HG02678 (cell line): Measurements from ENCODE around the gene ACTN4.
"Not testable (repeated sequence)": the region's sequence is repeated elsewhere in the genome, so short reads cannot be mapped to it uniquely, and the experiment has no call there.

ENCODE experiments used
- ATAC-seq: cut with Tn5 transposase; IDR thresholded peaks from one replicate; pipeline ENCODE4 v1.9.1; 2021; ENCODE audit warnings: mild to moderate bottlenecking, moderate library complexity; ENCODE audit not compliant: unreplicated experiment

ACTN4 gene

GRCh38 chr19:38735257-38735686 lies 87.8 kb downstream of the ACTN4 start:
- no peak for ATAC-seq

DNA sequence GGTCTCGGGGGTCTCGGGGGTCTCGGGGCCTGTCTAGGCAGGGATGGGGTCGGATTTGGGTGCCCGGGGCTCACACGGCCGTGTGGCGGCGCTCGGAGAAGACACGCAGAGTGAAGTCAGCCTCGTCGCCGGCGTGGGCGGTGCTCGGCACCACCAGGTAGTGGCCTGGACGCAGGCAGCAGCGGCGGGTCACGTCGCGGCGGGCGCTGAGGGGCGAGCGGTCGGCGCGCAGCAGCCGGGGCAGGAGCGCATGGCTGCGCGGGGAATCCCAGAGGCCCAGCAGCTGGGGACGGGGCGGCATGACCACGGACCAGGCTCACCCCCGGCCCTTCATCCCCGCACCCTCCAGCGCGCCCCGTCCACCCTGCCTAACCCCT lies 88.6 kb downstream of the ACTN4 start:
- ATAC-seq = no peak

DNA sequence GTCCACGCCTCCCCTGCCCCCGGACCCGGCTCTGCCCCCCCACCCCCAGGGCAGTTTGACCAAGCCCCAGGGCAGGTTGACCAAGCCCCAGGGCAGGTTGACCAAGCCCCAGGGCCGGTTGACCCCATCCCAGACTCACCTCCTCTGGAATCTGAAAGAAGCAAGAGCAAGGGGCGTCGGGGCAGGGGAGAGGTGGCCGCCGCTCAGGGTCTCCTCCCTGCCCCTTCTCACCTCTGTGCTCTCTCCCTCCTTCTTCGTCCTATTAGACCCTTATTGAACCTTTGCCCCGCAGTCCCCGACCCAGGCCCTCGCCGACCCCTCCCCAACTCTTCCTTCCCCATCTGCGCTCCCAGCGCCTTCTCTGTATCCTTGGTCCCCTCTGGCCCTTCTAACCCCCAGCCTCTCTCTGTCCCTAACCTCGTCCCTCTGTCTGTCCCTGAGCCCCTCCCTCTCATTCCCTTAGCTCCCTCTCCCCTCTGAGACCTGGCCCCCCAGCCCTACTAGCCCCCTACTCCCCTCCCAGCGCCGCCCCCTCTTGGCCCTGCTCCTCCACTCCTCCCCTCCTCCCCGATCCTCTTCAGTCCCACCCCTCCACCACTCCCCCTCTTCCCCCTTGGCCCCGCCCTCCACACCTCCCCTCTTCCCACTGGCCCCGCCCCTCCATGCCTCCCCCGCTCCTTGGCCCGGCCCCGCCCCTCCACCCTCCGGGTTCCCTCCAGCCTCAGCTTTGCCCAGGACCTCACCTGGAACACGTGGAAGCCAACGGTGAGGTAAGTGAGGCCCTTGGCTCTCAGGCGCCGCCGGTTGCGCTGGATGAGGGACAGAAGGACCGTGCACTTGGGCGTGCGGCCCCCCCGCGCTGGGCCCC lies 89.2 kb downstream of the ACTN4 start:
- no peak for ATAC-seq

DNA sequence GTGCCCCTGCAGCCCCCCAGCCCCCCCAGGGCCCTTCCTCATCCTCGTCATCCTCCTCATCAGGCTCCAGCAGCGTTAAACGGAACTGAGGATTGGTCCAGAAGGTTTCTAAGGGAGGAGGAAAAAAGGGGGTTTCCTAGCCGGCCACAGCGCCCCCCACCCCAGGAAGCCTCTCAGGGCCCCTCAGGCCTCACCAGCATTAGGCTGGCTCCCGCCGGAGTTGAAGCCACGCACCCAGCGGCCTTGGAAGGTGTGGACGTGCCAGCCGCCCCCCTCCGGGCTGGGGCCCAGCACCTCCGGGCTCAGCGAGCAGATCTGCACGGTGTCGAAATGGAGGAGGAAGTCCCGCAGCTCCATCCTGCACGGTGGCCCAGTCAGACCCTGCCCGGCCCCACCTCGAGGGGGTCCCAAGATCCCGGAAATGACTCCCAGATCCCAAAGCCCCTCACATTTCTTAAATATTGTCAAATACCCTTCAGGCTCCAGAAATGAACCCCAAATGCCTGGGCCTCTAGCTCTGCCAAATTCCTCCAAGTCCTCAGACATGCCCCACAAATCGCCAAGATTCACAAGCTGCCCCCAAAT lies 89.9 kb downstream of the ACTN4 start:
- ATAC-seq = no peak

DNA sequence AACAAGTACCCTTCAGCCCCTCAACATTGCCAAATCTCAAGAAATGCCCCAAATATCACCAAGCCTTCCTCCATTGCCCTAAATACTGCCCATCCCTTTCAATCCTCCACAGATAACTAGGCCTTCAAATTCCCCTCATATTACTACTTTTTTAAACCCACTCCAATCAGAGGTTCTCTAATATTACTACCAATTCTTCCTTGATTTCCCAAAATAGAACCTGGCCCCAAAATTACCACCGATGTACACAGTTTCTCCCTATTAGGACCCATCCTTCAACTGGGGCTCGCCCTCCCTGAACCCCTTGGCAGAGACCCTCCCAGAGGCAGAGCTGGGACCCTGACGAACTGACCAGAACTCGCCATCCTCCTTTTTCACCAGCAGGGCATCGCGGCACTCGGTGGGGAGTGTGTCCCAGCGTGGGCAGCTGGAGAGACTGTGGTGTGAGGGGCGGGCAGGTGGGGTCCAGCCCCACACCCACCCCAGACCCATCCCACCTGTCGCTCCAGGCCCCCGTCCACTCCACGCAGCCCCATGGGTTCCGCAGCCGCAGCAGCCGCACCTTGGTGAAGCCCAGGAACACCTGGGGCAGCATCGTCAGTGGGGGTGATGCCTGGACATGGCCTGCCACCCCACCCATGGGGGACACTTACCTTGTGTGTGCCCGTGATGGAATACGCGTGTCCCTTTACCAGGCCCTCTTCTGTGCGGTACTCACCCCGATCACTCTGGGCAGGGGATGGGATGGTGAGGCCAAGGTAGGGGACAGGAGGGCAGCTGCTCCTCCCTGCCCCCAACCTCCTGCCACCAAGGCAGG lies 90.7 kb downstream of the ACTN4 start:
- ATAC-seq = no peak

DNA sequence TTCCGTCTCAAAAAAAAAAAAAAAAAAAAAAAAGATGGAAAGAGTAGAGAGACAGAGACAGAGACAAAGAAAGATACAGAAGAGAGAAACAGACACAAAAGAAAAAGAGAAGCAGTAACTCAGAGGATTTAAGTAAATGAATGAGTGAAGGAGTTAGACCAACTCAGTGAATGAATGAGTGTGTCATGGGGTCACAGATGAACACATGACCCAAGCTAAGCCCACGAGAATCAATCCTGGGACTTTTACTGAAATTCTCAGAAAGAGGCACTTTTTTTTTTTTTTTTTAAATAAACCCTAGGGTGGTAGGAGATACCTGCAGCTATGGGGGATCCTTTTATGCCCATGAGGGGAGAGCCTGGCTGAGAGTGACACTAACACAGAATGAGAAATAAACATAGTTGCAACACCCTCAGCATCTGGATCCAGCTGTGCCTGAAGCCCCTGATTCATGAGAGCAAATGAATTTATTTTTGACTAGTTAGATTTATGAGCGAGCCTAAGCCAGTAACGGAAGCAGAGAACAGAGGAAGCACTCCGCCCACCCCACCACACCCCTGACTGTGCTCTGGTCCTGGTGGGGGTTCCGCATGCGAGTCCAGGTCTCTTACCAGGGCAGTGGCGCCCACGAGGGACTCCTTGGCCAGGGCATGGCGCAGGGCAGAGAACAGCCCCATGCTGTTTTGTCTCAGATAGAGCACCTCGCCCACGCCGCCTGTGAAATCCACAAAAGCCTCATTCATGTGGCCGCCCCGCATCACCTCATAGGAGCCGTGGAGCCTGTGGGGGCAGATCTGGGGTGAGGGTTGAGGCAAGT lies 92.2 kb downstream of the ACTN4 start:
- no peak for ATAC-seq

- ATAC-seq = no peak
Observed at GRCh38 chr19:38740257-38740592, 92.8 kb downstream of the ACTN4 start.

GRCh38 chr19:38740932-38741331 lies 93.5 kb downstream of the ACTN4 start:
- no peak for ATAC-seq

DNA sequence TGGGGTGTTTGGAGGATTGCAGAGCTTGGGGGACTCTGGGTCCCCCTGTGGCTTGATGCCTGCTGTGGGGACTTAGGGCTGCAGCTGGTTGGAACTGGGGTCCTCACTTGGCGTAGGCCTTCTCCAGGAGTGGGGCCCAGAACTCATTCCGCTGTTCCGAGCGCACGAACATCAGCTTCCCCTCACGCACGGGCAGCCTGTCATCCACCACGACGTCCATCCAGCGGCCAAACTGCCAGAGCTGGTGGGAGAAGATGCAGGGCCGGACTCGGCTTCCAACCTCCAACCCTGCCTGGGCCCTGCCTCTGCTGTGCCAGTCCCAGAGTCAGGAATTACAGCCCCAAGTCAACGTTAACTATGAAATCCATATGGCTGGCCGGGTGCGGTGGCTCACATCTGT lies 94.2 kb downstream of the ACTN4 start:
- no peak for ATAC-seq

DNA sequence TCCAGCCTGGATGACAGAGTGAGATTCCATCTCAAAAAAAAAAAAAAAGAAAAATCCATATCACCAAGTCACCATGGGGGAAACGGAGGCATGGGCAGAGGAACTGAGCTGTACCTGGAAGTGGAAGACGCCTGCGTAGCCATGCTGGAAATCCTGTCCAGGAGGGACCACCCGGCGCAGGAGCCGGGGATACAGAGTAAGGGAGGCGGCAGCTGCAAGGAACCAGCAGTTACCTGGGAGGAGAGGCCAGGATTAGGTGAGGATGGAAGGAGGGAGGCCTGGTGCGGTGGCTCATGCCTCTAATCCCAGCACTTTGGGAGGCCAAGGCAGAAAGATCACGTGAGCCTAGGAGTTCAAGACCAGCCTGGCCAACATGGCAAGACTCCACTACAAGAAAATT lies 94.8 kb downstream of the ACTN4 start:
- no peak for ATAC-seq

DNA sequence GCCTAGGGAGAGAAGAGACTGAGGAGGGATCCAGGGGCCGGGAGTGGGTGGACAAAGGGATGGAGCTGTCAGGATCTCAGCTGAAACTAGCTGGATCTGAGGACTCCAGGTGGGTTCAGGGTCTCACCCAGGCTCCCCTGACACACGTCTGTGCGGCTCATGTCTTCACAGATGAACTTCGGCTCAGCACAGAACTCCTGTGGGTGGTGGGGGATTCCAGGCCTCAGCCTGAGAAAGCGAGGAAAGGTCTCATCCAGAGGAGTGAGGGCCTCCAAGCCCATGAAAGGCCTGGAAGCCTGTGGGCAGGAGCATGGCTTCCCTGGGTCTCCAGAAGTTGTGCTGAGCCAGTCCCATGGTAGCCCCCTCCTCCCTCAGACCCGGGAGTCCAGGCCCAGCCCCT lies 95.5 kb downstream of the ACTN4 start:
- no peak for ATAC-seq

DNA sequence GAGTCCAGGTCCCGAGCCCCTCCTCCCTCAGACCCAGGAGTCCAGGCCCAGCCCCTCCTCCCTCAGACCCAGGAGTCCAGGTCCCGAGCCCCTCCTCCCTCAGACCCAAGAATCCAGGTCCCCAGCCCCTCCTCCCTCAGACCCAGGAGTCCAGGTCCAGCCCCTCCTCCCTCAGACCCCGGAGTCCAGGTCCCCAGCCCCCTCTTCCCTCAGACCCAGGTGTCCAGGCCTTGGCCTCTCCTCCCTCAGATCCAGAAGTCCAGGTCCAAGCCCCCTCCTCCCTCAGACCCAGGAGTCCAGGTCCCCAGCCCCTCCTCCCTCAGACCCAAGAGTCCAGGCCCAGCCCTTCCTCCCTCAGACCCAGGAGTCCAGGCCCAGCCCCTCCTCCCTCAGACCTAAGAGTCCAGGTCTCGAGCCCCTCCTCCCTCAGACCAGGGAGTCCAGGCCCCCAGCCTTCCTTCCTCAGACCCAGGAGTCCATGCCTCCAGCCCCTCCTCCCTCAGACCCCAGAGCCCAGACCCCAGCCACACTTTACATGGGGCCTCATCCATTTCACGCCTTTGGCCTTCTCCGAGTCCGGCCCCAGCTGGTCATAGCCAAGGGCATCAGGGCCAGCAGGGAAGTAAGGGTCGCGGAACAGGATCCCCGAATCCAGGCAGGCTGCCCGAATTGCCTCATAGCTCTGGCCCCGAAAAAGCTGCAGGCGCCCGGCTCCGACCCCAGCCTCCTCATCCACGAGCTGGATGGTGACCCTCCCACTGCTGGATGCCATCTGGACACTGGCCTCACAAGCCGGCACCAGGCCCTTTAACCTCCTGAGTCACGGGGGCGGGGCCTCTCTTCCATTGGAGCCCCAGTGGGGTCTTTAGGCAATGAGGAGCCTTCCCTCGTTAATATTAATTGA lies 96.2 kb downstream of the ACTN4 start:
- no peak for ATAC-seq

DNA sequence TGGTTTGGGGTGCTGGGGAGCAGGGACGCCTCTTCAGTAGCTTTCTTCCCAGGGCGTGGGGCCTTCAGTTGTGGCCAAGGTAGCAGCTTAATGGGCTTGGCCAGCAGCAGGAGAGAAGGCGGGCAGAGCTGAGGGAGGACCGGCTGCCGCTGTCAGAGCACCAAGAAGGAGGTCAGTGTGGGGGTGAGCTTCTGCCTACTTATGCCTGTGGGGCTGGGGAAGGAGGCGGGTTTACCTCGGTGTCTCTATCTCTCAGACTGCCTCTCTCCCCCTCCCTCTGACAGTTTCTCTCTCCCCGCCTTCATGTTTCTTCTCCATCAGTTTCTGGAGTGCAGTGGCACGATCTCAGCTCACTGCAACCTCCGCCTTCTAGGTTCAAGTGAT lies 96.8 kb downstream of the ACTN4 start, which contains the start of gene CAPN12:
Gene CAPN12, minus strand, starts transcription at position 177 of the 384 bp plus-strand sequence. CDS start 309 bp downstream, outside the sequence.
- no peak for ATAC-seq

- ATAC-seq = no peak
Observed at GRCh38 chr19:38744874-38745273, 97.4 kb downstream of the ACTN4 start.

- ATAC-seq = no peak
Observed at GRCh38 chr19:38745316-38745715, 97.9 kb downstream of the ACTN4 start.

DNA sequence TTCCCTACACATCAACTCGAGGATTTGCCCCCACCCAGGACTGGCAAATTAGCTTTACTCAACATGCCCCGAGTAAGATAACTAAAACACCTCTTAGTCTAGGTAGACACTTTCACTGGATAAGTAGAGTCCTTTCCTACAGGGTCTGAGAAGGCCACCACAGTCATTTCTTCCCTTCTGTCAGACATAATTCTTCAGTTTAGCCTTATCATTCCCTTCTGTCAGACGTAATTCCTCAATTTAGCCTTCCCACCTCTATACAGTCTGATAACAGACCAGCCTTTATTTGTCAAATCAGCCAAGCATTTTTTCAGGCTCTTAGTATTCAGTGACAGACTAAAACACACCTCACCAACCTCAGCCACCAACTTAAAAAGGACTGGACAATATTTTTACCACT lies 106.3 kb downstream of the ACTN4 start:
- ATAC-seq = not testable (repeated sequence)

DNA sequence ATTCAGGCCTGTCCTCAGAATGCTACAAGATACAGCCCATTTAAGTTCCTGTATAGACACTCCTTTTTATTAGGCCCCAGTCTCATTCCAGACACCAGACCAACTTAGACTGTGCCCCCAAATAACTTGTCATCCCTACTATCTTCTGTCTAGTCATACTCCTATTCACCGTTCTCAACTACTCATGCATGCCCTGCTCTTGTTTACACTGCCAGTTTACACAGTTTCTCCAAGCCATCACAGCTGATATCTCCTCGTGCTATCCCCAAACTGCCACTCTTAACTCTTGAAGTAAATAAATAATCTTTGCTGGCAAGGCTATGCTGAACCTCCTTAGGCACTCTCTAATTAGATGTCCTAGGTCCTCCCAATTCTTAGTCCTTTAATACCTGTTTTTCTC lies 106.7 kb downstream of the ACTN4 start:
- not testable (repeated sequence) for ATAC-seq

GRCh38 chr19:38759590-38760003 lies 112.1 kb downstream of the ACTN4 start:
- no peak for ATAC-seq

DNA sequence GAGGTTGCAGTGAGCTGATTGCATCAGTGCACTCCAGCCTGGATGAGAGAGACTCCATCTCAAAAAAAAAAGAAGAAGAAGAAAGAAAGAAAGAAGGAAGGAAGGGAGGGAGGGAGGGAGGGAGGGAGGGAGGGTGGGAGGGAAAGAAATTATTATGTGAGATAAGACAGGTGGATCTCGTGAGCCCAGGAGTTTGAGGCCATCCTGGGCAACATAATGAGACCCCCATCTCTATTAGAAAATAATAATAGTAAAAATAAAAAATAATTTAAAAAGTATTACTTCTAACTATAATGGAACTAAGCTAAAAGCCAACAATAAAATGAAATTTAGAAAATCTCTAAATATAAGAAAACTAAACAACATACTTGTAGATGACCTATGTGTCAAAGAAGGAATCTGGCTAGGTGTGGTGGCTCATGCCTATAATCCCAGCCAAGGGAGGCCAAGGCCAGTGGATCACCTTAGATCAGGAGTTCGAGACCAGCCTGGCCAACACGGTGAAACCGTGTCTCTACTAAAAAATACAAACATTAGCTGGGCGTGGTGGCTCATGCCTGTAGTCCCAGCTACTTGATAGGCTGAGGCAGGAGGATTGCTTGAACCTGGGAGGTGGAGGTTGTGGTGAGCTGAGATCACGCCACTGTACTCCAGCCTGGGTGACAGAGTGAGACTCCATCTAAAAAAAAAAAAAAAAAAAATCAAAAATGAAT lies 113.5 kb downstream of the ACTN4 start:
- ATAC-seq = not testable (repeated sequence)
